K562 (cell line): ENCODE data around the gene NCKIPSD. TPM values are rescaled to one million over a fixed set of nuclear protein-coding genes. Genes with fewer than 3 reads are reported as not detected.

Experiments
- ARID2 ChIP-seq: fragments of 450-650 bp; IDR thresholded peaks from 2 replicates; pipeline ENCODE4 v1.6.1; 2017; ENCODE audit warnings: antibody characterized with exemption, mild to moderate bottlenecking
- C11orf30 ChIP-seq: fragments of 450-650 bp; IDR thresholded peaks from 2 replicates; pipeline ENCODE4 v1.6.1; 2016; ENCODE audit warnings: low read depth, mild to moderate bottlenecking
- DNMT1 ChIP-seq: fragments of 450-650 bp; IDR thresholded peaks from 2 replicates; pipeline ENCODE4 v1.6.1; 2016; ENCODE audit warnings: antibody characterized with exemption, mild to moderate bottlenecking
- HDGF ChIP-seq: fragments of 450-650 bp; IDR thresholded peaks from 2 replicates; pipeline ENCODE4 v1.6.1; 2016
- JUND ChIP-seq, 2 experiments: IDR thresholded peaks; 2 replicates in 1 of 2; 3 replicates in 1 of 2; pipeline ENCODE4 v1.6.1; 2011; ENCODE audit warnings: borderline replicate concordance in 2 of 2, low read depth in 2 of 2, low read length in 2 of 2, improper control_type of control experiment in 1 of 2, missing biosample characterization in 1 of 2, missing genetic modification characterization in 1 of 2, missing genetic modification reagents in 1 of 2
- KDM2B ChIP-seq: fragments of 250-450 bp; sonication (Bioruptor Pico); IDR thresholded peaks from 2 replicates; pipeline ENCODE4 v1.8.0; 2021; ENCODE audit warnings: mild to moderate bottlenecking, moderate library complexity
- NBN ChIP-seq: fragments of 450-650 bp; IDR thresholded peaks from 2 replicates; pipeline ENCODE4 v1.6.1; 2016; ENCODE audit warnings: low read depth, mild to moderate bottlenecking
- NFATC3 ChIP-seq: fragments of 450-650 bp; IDR thresholded peaks from 2 replicates; pipeline ENCODE4 v1.6.1; 2017; ENCODE audit warnings: mild to moderate bottlenecking
- PURB ChIP-seq: sonication (generic); formaldehyde crosslinking; IDR thresholded peaks from 2 replicates; pipeline ENCODE4 v1.9.0; 2021; ENCODE audit warnings: low read depth, mild to moderate bottlenecking, missing genetic modification reagents
- ZNF174 ChIP-seq: fragments of 250-450 bp; sonication (Bioruptor Pico); IDR thresholded peaks from 2 replicates; pipeline ENCODE4 v1.4.0; 2020; ENCODE audit warnings: mild to moderate bottlenecking
- ZNF75A ChIP-seq: fragments of 450-650 bp; formaldehyde crosslinking; IDR thresholded peaks from 2 replicates; pipeline ENCODE4 v1.4.0; 2020; ENCODE audit warnings: mild to moderate bottlenecking
- ZSCAN29 ChIP-seq: fragments of 450-650 bp; IDR thresholded peaks from 2 replicates; pipeline ENCODE4 v1.6.1; 2017
- ZSCAN32 ChIP-seq: fragments of 450-650 bp; formaldehyde crosslinking; IDR thresholded peaks from 2 replicates; pipeline ENCODE4 v1.4.0; 2020; ENCODE audit warnings: mild to moderate bottlenecking, moderate library complexity
- polyA plus RNA-seq, 8 experiments: library from polyadenylated mRNA; depleted of rRNA in 4 of 8; stranded (reverse) in 5 of 8; unstranded in 3 of 8; fragments of >200 nt; fragmentation: Nextera tagmentation in 2 of 8; fragmentation: Illumina TruSeq in 1 of 8; extraction: Ambion mirVana in 2 of 8; extraction: Trizol in 1 of 8; gene quantifications; 2 replicates each; pipeline versions ENCODE4 v1.2.1 to v1.2.3, GENCODE V29; 2011 to 2014; ENCODE audit warnings: inconsistent platforms in 1 of 8, missing spikeins in 1 of 8
- total RNA-seq, 7 experiments: library from RNA; depleted of rRNA in 6 of 7; stranded (reverse); fragments of >200 nt in 6 of 7; fragmentation: Illumina TruSeq in 2 of 7; extraction: Trizol in 2 of 7; gene quantifications; 2 replicates each; pipeline versions ENCODE4 v1.2.1 to v1.2.3, GENCODE V29; 2011 to 2021; ENCODE audit warnings: low replicate concordance in 1 of 7
- TF ChIP-seq, protein P1 (sequence below): fragments of 250-450 bp; sonication (Bioruptor Pico); IDR thresholded peaks from 2 replicates; pipeline ENCODE4 v1.8.0; 2021; ENCODE audit warnings: mild to moderate bottlenecking, moderate library complexity
- TF ChIP-seq, protein P2 (sequence below): sonication (generic); formaldehyde crosslinking; IDR thresholded peaks from 2 replicates; pipeline ENCODE4 v1.8.0; 2022; ENCODE audit warnings: mild to moderate bottlenecking, missing genetic modification reagents, borderline replicate concordance
- TF ChIP-seq, protein P3 (sequence below): sonication (generic); formaldehyde crosslinking; IDR thresholded peaks from 2 replicates; pipeline ENCODE4 v1.8.1; 2023; ENCODE audit warnings: mild to moderate bottlenecking, missing genetic modification reagents
- TF ChIP-seq, protein P4 (sequence below): fragments of 250-450 bp; sonication (Bioruptor Pico); IDR thresholded peaks from 2 replicates; pipeline ENCODE4 v1.5.1; 2021; ENCODE audit warnings: mild to moderate bottlenecking
- TF ChIP-seq, protein P5 (sequence below): fragments of 200-400 bp; formaldehyde crosslinking; IDR thresholded peaks from 2 replicates; pipeline ENCODE4 v1.6.1; 2017; ENCODE audit warnings: mild to moderate bottlenecking, low read depth, low read length, moderate library complexity

NCKIPSD gene
- total and polyA plus RNA-seq, 9 of the 15 experiments (the other 6 are each of a cell fraction or from before 2014, with no cell fraction given) = 0.49 to 24.4 (median 12.3) TPM

DNA sequence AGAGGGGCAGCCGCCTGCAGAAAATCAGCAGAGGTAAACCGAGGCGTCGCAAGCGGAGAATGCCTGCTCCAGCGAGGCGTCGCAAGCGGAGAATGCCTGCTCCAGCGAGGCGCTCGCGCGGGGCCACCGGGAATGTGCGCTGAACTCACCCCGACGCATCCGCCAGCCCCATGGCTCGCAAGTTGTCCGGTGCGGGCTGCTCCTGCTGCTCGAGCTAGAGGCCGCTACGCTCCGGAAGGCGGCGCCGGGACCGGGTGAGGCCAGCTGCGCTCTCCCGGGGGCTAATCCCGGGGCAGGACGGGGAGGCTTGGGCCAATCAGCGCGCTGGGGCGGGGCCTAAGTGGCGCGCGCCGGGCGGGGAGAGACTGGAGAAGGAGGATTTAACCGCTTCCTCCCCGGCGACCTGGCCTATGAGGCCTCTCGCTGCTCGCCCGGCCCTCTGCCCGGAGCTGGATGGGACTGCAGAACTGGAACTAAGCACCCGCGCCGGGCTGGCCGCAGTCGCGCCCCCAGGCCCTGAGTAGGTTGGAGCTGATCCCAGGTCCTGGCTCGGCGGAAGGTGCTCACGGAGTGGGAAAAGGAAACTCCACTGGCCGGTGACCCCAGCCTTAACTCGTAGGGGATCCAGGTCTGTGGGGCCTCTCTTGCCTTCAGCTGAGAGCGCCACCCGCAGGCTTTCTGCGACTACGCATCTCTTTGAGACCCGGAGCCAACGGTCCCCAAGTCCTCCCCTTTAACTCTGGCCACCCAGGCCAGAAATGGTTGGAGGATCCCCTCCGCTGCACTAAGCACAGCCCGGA is 50.3 kb downstream of the NCKIPSD start, which contains the start of gene SLC26A6 (continued):
- TF ChIP-seq ZSCAN32 (no peak), DNMT1 (no peak), PURB (CRISPR knock-in tag) (no peak), C11orf30 (no peak), HDGF (no peak), ZNF75A (CRISPR knock-in tag) (no peak), NFATC3 (no peak), KDM2B (CRISPR knock-in tag) (no peak), ARID2 (no peak), ZNF174 (CRISPR knock-in tag) (no peak), ZSCAN29 (no peak), JUND (IDR thresholded peaks at IDR 0.05; ENCODE audit: borderline replicate concordance, low read depth, low read length) (no peak; the same call in 1 of the 2 replicates), JUND (tag; IDR thresholded peaks at IDR 0.05; ENCODE audit: borderline replicate concordance, low read depth, low read length) (no peak), NBN (peak; percentile 77)
- TF ChIP-seq, protein P1, sequence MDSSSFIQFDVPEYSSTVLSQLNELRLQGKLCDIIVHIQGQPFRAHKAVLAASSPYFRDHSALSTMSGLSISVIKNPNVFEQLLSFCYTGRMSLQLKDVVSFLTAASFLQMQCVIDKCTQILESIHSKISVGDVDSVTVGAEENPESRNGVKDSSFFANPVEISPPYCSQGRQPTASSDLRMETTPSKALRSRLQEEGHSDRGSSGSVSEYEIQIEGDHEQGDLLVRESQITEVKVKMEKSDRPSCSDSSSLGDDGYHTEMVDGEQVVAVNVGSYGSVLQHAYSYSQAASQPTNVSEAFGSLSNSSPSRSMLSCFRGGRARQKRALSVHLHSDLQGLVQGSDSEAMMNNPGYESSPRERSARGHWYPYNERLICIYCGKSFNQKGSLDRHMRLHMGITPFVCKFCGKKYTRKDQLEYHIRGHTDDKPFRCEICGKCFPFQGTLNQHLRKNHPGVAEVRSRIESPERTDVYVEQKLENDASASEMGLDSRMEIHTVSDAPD = no peak
- TF ChIP-seq, protein P2, sequence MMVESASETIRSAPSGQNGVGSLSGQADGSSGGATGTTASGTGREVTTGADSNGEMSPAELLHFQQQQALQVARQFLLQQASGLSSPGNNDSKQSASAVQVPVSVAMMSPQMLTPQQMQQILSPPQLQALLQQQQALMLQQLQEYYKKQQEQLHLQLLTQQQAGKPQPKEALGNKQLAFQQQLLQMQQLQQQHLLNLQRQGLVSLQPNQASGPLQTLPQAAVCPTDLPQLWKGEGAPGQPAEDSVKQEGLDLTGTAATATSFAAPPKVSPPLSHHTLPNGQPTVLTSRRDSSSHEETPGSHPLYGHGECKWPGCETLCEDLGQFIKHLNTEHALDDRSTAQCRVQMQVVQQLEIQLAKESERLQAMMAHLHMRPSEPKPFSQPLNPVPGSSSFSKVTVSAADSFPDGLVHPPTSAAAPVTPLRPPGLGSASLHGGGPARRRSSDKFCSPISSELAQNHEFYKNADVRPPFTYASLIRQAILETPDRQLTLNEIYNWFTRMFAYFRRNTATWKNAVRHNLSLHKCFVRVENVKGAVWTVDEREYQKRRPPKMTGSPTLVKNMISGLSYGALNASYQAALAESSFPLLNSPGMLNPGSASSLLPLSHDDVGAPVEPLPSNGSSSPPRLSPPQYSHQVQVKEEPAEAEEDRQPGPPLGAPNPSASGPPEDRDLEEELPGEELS (CRISPR knock-in tag) = peak; percentile 52; the same call in 1 of the 2 replicates
- TF ChIP-seq, protein P3, sequence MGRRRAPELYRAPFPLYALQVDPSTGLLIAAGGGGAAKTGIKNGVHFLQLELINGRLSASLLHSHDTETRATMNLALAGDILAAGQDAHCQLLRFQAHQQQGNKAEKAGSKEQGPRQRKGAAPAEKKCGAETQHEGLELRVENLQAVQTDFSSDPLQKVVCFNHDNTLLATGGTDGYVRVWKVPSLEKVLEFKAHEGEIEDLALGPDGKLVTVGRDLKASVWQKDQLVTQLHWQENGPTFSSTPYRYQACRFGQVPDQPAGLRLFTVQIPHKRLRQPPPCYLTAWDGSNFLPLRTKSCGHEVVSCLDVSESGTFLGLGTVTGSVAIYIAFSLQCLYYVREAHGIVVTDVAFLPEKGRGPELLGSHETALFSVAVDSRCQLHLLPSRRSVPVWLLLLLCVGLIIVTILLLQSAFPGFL (CRISPR knock-in tag) = peak; percentile 93; the same call in 1 of the 2 replicates
- TF ChIP-seq, protein P4, sequence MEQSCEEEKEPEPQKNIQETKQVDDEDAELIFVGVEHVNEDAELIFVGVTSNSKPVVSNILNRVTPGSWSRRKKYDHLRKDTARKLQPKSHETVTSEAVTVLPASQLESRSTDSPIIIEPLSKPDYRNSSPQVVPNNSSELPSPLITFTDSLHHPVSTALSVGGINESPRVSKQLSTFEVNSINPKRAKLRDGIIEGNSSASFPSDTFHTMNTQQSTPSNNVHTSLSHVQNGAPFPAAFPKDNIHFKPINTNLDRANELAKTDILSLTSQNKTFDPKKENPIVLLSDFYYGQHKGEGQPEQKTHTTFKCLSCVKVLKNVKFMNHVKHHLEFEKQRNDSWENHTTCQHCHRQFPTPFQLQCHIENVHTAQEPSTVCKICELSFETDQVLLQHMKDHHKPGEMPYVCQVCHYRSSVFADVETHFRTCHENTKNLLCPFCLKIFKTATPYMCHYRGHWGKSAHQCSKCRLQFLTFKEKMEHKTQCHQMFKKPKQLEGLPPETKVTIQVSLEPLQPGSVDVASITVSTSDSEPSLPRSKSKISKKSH (CRISPR knock-in tag) = no peak
- TF ChIP-seq, protein P5, sequence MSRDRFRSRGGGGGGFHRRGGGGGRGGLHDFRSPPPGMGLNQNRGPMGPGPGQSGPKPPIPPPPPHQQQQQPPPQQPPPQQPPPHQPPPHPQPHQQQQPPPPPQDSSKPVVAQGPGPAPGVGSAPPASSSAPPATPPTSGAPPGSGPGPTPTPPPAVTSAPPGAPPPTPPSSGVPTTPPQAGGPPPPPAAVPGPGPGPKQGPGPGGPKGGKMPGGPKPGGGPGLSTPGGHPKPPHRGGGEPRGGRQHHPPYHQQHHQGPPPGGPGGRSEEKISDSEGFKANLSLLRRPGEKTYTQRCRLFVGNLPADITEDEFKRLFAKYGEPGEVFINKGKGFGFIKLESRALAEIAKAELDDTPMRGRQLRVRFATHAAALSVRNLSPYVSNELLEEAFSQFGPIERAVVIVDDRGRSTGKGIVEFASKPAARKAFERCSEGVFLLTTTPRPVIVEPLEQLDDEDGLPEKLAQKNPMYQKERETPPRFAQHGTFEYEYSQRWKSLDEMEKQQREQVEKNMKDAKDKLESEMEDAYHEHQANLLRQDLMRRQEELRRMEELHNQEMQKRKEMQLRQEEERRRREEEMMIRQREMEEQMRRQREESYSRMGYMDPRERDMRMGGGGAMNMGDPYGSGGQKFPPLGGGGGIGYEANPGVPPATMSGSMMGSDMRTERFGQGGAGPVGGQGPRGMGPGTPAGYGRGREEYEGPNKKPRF = no peak
